HG02588 (cell line): Measurements from ENCODE around the gene GNRH2.
"Not testable (repeated sequence)": the region's sequence is repeated elsewhere in the genome, so short reads cannot be mapped to it uniquely, and the experiment has no call there.

Experiments used
- ATAC-seq: cut with Tn5 transposase; IDR thresholded peaks from one replicate; pipeline ENCODE4 v1.9.1; 2021; ENCODE audit warnings: mild to moderate bottlenecking, moderate library complexity; ENCODE audit not compliant: unreplicated experiment

Gene GNRH2

GRCh38 chr20:3072530-3073250, 29.3 kb downstream of the GNRH2 start:
- ATAC-seq = no peak

GRCh38 chr20:3073251-3073643, 29.8 kb downstream of the GNRH2 start:
- not testable (repeated sequence) for ATAC-seq

GRCh38 chr20:3074812-3075211, 31.4 kb downstream of the GNRH2 start:
- ATAC-seq = no peak

GRCh38 chr20:3075315-3075714, 31.9 kb downstream of the GNRH2 start:
- ATAC-seq = not testable (repeated sequence)

- ATAC-seq = no peak
These were observed 34.3 kb downstream of the GNRH2 start for GRCh38 chr20:3077618-3078134.

GRCh38 chr20:3080939-3081388, 37.5 kb downstream of the GNRH2 start:
- no peak for ATAC-seq

GRCh38 chr20:3081641-3082040, 38.2 kb downstream of the GNRH2 start:
- no peak for ATAC-seq

GRCh38 chr20:3082306-3082951, 39.0 kb downstream of the GNRH2 start:
- no peak for ATAC-seq

- no peak for ATAC-seq
These were observed 39.8 kb downstream of the GNRH2 start for GRCh38 chr20:3082955-3083952.

- no peak for ATAC-seq
These were observed 41.0 kb downstream of the GNRH2 start, which contains the start of gene AVP for GRCh38 chr20:3084283-3084985. Gene AVP (minus strand): TSS chr20:3084724. CDS start chr20:3084674, 50 bp downstream.

GRCh38 chr20:3084986-3085360, 41.6 kb downstream of the GNRH2 start:
- no peak for ATAC-seq

GRCh38 chr20:3085571-3086072, 42.2 kb downstream of the GNRH2 start:
- ATAC-seq = no peak

- ATAC-seq = no peak
These were observed 44.6 kb downstream of the GNRH2 start for GRCh38 chr20:3088031-3088430.

GRCh38 chr20:3090565-3090964, 47.1 kb downstream of the GNRH2 start:
- ATAC-seq = no peak

- ATAC-seq = no peak
These were observed 49.4 kb downstream of the GNRH2 start for GRCh38 chr20:3092611-3093379.

- no peak for ATAC-seq
These were observed 50.5 kb downstream of the GNRH2 start for GRCh38 chr20:3093861-3094361.

- ATAC-seq = no peak
These were observed 51.6 kb downstream of the GNRH2 start for GRCh38 chr20:3094848-3095629.
